HG03439 (cell line): ENCODE results near the gene PHF19.

Experiments
- ATAC-seq: cut with Tn5 transposase; IDR thresholded peaks from one replicate; pipeline ENCODE4 v1.9.1; 2021; ENCODE audit warnings: mild to moderate bottlenecking, moderate library complexity; ENCODE audit not compliant: unreplicated experiment

PHF19 gene

GRCh38 chr9:120818595-120818994, 58.4 kb downstream of the PHF19 start:
- ATAC-seq: no peak

- ATAC-seq: no peak
Measured at GRCh38 chr9:120815075-120815474, 61.9 kb downstream of the PHF19 start.

GRCh38 chr9:120808931-120809330, 68.1 kb downstream of the PHF19 start:
- ATAC-seq: no peak

- no peak for ATAC-seq
Measured at GRCh38 chr9:120807607-120808379, 69.2 kb downstream of the PHF19 start.
